IPS-18a (cell line): ENCODE results near the gene ARID3A.
A peak's percentile ranks its signal among the peaks of the same experiment; 100 is the strongest.
"Not testable (repeated sequence)": the region's sequence is repeated elsewhere in the genome, so short reads cannot be mapped to it uniquely, and the experiment has no call there.

ENCODE experiments used
- H3K27ac ChIP-seq: one replicate; pipeline ENCODE4 v1.5.1; 2013; ENCODE audit warnings: low read length
- H3K27me3 ChIP-seq: one replicate; pipeline ENCODE4 v1.6.1; 2013; ENCODE audit warnings: mild to moderate bottlenecking, low read length; ENCODE audit not compliant: control insufficient read depth, insufficient read depth
- H3K36me3 ChIP-seq: one replicate; pipeline ENCODE4 v1.6.1; 2013; ENCODE audit warnings: low read depth, low read length; ENCODE audit not compliant: control insufficient read depth
- H3K4me1 ChIP-seq: one replicate; pipeline ENCODE4 v1.6.1; 2013; ENCODE audit warnings: low read depth, low read length; ENCODE audit not compliant: control insufficient read depth
- H3K4me3 ChIP-seq: one replicate; pipeline ENCODE4 v1.5.1; 2013; ENCODE audit warnings: low read length
- H3K9ac ChIP-seq: one replicate; pipeline ENCODE4 v1.6.1; 2013; ENCODE audit warnings: mild to moderate bottlenecking, low read length, moderate library complexity
- H3K9me3 ChIP-seq: one replicate; pipeline ENCODE4 v1.6.1; 2013; ENCODE audit warnings: low read depth, low read length; ENCODE audit not compliant: control insufficient read depth

The ARID3A gene, protein sequence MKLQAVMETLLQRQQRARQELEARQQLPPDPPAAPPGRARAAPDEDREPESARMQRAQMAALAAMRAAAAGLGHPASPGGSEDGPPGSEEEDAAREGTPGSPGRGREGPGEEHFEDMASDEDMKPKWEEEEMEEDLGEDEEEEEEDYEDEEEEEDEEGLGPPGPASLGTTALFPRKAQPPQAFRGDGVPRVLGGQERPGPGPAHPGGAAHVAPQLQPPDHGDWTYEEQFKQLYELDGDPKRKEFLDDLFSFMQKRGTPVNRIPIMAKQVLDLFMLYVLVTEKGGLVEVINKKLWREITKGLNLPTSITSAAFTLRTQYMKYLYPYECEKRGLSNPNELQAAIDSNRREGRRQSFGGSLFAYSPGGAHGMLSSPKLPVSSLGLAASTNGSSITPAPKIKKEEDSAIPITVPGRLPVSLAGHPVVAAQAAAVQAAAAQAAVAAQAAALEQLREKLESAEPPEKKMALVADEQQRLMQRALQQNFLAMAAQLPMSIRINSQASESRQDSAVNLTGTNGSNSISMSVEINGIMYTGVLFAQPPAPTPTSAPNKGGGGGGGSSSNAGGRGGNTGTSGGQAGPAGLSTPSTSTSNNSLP

DNA sequence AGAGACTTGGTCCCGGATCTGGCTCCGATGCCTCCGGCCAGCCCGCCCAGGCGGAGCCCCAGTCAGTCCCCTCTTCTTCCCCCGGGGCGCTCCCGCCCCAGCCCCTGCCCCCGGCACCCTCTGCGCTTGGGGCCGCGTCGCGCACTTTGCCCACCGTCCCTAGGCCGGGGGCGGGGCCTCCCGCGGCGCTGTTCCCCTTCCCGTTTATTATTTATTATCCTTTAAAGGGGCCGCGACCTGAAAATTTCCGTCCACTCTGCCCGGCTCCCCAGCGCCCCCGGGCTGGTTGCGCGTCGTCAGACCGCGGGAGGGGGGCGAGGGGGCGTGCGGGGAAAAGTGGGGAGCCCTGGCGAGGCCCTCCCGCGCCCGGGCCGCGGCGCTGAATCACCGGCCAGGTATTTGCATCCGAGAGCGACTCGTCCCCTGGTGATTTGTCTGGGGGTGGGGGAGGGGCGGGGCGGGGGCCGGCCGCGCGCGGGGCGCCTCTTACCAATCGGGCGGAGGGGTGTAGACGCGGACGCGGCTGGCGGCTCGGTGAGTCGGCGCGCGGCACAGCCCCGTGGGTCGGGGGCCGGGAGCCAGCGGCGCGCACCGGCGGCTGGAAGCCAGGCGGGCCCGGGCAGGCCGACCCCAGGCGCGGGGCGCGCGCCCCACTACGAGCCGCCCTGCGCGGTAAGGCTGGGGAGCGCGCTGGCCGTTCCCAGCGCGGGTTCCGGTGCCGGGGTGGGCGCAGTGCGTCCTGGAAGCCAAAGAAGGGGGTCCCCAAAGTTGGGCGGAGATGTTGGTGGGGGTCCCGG, at the start of gene ARID3A:
TSS of gene ARID3A (plus strand) at position 510 of the 797 bp plus-strand sequence. CDS start 3,494 bp downstream, outside the sequence.
- Histone ChIP-seq H3K27ac (no peak within 1 kb of the TSS), H3K9ac (peak within 1 kb of the TSS; percentile 71), H3K36me3 (peaks cover 5% of the 10 kb centered on the region), H3K4me1 (peaks cover 4% of the 10 kb centered on the region), H3K4me3 (peak within 1 kb of the TSS; percentile 74), H3K9me3 (no peaks in the 10 kb centered on the region), H3K27me3 (peaks cover 27% of the 10 kb centered on the region)

DNA sequence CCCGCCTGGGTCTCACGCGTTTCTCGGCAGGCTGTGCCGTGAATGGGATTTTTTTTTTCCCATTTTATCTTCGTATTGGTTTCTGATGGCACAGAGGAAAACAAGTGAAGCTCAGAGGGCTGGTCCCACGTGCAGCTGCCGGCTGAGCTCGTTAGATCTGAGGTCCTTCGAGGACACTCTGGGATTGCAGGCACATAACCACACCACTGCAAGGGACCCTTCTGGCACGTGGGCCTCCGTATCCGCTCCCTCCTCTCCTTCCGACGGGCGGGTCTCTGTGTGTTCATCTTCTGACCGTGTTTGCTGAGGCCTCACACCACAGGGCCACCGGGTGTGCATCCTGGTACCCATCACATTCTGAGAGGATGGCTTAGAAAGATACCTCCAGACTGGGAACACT, 49.7 kb upstream of the ARID3A start:
- H3K9me3 ChIP-seq: no peaks in the 10 kb centered on the region
- no peak overlapping the region for H3K27ac ChIP-seq
- H3K4me3 ChIP-seq: no peak overlapping the region
- no peaks in the 10 kb centered on the region for H3K4me1 ChIP-seq
- peaks cover 10% of the 10 kb centered on the region for H3K36me3 ChIP-seq
- no peak overlapping the region for H3K9ac ChIP-seq
- no peaks in the 10 kb centered on the region for H3K27me3 ChIP-seq

DNA sequence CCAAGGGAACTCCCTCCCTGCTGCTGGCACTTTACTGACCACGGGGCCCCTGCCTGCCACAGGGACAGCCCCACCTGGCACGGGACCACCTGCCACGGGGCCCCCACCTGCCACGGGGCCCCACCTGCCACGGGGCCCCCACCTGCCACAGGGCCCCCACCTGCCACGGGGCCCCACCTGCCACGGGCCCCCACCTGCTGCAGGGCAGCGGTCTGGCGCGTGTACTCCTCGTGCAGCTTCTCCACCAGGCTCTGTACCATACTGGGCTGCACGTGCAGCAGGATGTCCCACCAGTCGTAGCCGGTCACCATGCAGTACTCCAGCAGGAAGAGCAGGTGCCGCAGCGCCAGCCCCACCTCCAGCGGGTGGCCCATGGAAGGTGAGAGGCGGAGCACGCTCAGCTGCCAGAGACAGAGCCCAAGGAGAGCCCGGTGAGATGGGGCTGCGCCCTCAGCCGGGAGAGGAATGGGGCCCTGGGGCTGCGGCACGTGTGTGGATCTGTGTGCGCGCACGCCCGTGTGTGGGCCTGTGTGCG, 49.0 kb upstream of the ARID3A start:
- H3K36me3 ChIP-seq: peaks cover 15% of the 10 kb centered on the region

DNA sequence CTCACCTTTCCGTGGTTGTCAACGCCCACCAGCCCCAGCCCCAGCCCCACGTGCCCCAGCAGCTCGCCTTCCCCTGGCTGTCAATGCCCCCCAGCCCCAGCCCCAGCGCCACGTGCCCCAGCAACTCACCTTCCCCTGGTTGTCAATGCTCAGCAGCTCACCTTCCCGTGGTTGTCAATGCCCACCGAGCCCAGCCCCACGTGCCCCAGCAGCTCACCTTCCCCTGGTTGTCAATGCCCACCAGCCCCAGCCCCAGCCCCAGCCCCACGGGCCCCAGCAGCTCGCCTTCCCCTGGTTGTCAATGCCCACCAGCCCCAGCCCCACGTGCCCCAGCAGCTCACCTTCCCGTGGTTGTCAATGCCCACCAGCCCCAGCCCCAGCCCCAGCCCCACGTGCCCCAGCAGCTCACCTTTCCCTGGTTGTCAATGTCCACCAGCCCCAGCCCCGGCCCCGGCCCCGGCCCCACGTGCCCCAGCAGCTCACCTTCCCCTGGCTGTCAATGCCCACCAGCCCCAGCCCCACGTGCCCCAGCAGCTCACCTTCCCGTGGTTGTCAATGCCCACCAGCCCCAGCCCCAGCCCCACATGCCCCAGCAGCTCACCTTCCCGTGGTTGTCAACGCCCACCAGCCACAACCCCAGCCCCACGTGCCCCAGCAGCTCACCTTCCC, 47.7 kb upstream of the ARID3A start:
- H3K27me3 ChIP-seq, H3K9me3 ChIP-seq, H3K27ac ChIP-seq, H3K4me3 ChIP-seq, H3K9ac ChIP-seq, H3K4me1 ChIP-seq: not testable (repeated sequence)
- H3K36me3 ChIP-seq: peaks cover 17% of the 10 kb centered on the region

More for the DNA sequence above, 49.0 kb upstream of the ARID3A start:
- no peaks in the 10 kb centered on the region for H3K9me3 ChIP-seq
- no peak overlapping the region for H3K9ac ChIP-seq
- H3K27ac ChIP-seq: no peak overlapping the region
- no peak overlapping the region for H3K4me3 ChIP-seq
- no peaks in the 10 kb centered on the region for H3K4me1 ChIP-seq
- H3K27me3 ChIP-seq: no peaks in the 10 kb centered on the region

DNA sequence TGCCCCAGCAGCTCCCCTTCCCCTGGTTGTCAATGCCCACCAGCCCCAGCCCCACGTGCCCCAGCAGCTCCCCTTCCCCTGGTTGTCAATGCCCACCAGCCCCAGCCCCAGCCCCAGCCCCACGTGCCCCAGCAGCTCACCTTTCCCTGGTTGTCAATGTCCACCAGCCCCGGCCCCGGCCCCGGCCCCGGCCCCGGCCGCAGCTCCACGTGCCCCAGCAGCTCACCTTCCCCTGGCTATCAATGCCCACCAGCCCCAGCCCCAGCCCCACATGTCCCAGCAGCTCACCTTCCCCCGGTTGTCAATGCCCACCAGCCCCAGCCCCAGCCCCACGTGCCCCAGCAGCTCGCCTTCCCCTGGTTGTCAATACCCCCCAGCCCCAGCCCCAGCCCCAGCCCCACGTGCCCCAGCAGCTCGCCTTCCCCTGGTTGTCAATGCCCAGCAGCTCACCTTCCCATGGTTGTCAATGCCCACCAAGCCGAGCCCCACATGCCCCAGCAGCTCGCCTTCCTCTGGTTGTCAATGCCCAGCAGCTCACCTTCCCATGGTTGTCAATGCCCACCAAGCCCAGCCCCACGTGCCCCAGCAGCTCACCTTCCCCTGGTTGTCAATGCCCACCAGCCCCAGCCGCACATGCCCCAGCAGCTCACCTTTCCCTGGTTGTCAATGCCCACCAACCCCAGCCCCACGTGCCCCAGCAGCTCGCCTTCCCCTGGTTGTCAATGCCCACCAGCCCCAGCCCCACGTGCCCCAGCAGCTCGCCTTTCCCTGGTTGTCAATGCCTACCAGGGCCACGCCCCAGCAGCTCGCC, 46.9 kb upstream of the ARID3A start:
- not testable (repeated sequence) for H3K27ac ChIP-seq, H3K9ac ChIP-seq, H3K4me1 ChIP-seq, H3K4me3 ChIP-seq, H3K9me3 ChIP-seq, H3K27me3 ChIP-seq
- peaks cover 17% of the 10 kb centered on the region for H3K36me3 ChIP-seq

DNA sequence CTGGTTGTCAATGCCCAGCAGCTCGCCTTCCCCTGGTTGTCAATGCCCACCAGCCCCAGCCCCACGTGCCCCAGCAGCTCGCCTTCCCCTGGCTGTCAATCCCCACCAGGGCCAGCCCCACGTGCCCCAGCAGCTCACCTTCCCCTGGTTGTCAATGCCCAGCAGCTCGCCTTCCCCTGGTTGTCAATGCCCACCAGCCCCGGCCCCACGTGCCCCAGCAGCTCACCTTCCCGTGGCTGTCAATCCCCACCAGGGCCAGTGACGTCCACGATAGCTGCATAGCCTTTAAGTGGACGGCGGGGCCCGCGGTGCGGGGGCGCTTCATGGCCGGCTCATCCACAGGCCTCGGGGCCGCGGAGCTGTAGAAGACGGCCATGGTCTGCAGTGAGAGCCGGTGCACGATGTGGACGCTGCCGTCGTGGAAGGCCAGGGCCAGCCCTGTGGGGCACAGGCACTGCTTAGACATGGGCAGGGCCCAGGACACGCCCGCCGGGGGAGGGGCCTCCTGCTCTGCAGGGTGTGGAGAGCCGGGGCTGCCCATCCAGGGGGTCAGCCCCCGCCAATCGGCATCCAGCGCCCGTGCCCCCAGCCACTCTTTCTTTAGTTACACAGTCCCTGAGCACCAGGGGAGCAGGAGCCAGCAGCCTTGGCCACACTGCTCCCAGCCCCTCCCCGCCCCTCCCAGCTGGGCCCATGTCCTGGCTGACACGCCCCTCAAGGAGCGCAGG, 46.0 kb upstream of the ARID3A start:
- H3K4me1 ChIP-seq: no peaks in the 10 kb centered on the region
- no peak overlapping the region for H3K9ac ChIP-seq
- peaks cover 17% of the 10 kb centered on the region for H3K36me3 ChIP-seq
- H3K27ac ChIP-seq: no peak overlapping the region
- no peaks in the 10 kb centered on the region for H3K27me3 ChIP-seq
- no peak overlapping the region for H3K4me3 ChIP-seq
- no peaks in the 10 kb centered on the region for H3K9me3 ChIP-seq

DNA sequence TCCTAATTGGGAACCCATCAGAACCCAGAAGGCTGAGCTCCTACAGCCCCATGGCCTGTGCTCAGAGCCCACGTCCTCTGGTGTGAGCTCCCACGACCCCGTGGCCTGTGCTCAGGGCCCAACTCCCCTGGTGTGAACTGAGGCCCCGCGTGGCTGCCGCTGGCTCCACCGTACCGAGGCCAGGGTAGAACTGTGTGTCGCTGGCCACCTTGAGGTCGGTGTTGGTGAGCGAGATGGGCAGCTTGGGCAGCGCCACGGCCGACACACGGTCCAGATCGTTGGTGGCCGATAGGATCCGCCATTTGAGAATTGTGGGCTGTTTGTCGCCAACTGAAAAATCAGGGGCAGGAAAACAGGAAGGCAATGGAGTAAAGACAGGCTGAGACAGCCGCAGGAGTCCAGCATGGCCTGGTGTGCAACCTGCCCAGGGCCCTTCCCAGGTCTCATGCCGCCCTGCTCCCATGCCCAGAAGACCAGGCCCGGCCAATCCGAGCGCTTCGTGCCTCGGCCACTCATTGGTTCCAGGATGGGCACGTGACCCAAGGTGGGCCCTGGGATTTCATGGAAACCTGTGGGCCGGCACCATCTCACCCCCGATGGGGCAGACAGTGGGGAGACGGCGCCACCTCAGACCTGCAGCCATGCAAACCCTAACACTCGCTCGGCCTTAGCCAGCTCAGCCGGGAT, 44.3 kb upstream of the ARID3A start:
- Histone ChIP-seq H3K4me3 (no peak overlapping the region), H3K36me3 (peaks cover 23% of the 10 kb centered on the region), H3K27me3 (no peaks in the 10 kb centered on the region), H3K9me3 (no peaks in the 10 kb centered on the region), H3K27ac (no peak overlapping the region), H3K9ac (no peak overlapping the region), H3K4me1 (no peaks in the 10 kb centered on the region)

DNA sequence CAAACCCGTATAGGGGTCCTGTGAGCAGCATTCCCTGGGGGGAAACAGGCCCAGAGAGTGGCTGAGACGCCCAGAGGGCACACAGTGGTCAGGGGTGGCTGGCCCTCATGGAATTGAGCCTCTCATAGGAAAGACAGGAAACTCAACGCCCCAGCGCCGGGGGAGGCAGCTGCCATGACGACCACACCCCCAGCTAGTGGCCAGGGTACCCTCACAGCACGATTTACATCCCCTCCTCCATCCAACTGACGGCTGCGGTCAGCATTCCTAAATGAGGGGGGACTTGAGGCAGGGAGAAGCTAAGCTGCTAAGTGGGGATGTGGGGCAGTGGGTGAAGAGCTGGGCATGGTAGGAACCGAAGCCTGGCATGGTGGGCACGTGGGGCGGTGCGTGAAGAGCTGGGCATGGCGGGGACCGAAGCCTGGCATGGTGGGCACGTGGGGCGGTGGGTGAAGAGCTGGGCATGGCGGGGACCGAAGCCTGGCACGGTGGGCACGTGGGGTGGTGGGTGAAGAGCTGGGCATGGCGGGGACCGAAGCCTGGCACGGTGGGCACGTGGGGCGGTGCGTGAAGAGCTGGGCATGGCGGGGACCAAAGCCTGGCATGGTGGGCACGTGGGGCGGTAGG, 42.9 kb upstream of the ARID3A start:
- no peak overlapping the region for H3K27ac ChIP-seq

DNA sequence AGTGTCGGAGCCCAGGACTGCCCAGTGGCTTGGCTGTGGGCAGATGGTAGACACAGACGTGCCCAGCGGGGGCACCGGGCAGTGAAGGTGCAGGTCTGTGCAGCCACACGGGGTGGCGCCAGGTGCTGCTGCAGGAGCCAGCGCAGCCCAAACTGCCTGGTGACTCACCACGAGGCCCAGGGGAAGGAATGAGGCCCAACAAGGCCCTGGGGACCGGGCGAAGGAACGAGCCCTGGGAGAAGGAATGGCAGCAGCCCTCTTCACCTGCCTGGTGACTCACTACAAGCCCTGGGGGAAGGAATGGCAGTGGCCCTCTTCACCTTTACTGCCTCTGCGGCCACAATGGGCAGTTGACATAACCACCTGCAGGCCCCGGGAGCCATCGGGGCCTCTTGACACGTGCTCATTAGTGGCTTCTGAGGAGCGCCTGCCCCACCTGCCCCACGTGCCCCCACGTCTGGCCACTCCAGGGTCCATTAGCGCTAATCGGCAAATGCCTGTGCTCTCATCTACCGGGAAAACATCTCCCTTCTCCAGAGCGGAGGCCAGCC, 42.1 kb upstream of the ARID3A start:
- Histone ChIP-seq H3K27ac (no peak overlapping the region), H3K4me3 (no peak overlapping the region), H3K4me1 (no peaks in the 10 kb centered on the region), H3K9me3 (no peaks in the 10 kb centered on the region), H3K27me3 (no peaks in the 10 kb centered on the region), H3K9ac (no peak overlapping the region), H3K36me3 (peaks cover 24% of the 10 kb centered on the region)

More for the DNA sequence above, 42.9 kb upstream of the ARID3A start:
- Histone ChIP-seq H3K9ac (no peak overlapping the region), H3K9me3 (no peaks in the 10 kb centered on the region), H3K4me3 (no peak overlapping the region), H3K27me3 (no peaks in the 10 kb centered on the region), H3K36me3 (peaks cover 24% of the 10 kb centered on the region), H3K4me1 (no peaks in the 10 kb centered on the region)
